Measurements from ENCODE around the gene MBLAC1.

DNA sequence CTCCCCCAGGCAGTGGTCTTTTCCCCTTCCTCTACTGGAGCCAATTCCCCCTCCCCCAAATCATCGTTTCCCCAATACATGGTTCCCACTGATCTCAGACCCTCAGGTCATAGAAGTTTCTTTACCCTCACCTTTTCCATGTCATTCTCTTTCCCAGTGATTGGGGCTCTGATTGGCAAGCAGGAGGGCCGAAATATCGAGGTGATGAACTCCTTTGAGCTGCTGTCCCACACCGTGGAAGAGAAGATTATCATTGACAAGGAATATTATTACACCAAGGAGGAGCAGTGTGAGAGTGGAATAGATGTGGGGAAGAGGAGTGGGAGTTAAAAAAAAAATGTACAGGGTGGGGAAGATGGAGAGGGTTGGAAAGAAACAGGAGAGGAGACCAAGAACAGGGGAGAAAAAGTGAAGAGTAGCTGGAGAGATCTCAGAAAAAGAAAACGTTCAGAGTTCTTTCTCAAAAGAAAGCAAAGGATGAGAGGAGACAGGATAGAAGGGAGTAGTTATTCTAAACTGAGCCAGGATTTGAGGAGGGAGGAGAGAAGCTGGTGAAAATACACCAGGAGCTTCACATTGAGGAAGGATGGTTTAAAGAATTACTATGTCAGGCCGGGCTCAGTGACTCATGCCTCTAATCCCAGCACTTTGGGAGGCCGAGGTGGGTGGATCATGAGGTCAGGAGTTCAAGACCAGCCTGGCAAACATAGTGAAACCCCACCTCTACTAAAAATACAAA lies 37.1 kb upstream of the MBLAC1 start:
- TF ChIP-seq POLR2A (IDR thresholded peaks at IDR 0.05) (no peak), EP300 (IDR thresholded peaks at IDR 0.05) (no peak)
- TF ChIP-seq, protein P1, sequence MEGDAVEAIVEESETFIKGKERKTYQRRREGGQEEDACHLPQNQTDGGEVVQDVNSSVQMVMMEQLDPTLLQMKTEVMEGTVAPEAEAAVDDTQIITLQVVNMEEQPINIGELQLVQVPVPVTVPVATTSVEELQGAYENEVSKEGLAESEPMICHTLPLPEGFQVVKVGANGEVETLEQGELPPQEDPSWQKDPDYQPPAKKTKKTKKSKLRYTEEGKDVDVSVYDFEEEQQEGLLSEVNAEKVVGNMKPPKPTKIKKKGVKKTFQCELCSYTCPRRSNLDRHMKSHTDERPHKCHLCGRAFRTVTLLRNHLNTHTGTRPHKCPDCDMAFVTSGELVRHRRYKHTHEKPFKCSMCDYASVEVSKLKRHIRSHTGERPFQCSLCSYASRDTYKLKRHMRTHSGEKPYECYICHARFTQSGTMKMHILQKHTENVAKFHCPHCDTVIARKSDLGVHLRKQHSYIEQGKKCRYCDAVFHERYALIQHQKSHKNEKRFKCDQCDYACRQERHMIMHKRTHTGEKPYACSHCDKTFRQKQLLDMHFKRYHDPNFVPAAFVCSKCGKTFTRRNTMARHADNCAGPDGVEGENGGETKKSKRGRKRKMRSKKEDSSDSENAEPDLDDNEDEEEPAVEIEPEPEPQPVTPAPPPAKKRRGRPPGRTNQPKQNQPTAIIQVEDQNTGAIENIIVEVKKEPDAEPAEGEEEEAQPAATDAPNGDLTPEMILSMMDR (IDR thresholded peaks at IDR 0.05), result no peak
